ENCODE results near the gene GFOD2.

The GFOD2 gene

GRCh38 chr16:67632415-67633172 is 86.5 kb downstream of the GFOD2 start:
- DNase-seq, result no peak

GRCh38 chr16:67628216-67628615 is 90.9 kb downstream of the GFOD2 start:
- DNase-seq, result no peak

Measured in right hindlimb (tissue), 1 donor.